Retina (tissue), 1 donor: ENCODE measurements around the gene KRT7.

ENCODE experiments used
- DNase-seq: peaks from one replicate; pipeline ENCODE4 v3.0.0-alpha.2; 2016

Gene KRT7

DNA sequence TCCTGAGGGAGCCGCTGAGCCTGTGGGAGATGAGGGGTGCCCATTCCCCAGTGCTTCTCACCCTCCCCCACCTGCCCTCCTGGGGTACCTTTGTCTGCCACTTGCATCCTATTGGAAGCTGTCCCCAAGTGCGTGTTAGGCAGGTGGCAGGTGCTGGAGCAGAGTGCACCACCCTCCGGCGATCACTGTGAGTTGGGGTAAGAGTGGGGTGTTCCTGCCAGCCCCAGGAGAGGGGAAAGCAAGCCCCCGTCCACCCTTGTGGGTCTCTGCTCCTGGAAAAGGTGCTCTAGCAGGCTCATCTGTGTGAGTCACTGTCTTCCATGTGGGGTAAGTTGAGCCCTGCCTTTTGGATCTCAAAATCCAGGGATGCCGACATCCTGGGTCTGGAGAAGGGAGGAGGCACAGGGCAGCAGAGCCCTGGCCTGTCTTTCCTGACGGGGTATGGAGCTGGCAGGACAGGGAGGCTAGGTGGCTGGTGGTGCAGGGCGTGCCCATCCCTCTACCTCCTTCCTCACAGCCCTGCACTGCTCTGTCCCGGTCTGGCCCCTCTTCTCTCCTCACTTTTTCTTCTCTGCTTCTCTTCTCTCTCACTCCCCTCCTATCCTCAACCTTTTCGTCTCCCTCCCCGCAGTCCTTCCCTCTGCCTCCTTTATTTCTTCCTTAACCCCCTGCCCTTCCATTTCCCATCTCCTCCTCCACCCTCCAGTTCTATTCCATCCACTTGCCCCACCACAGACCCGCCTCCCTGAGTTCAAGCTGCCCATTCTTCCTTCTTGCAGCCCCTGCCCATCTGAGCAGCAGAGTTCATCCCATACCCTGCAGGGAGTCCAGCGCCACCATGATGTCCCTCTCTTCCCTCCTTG is 20.1 kb upstream of the KRT7 start:
- no peak for DNase-seq

DNA sequence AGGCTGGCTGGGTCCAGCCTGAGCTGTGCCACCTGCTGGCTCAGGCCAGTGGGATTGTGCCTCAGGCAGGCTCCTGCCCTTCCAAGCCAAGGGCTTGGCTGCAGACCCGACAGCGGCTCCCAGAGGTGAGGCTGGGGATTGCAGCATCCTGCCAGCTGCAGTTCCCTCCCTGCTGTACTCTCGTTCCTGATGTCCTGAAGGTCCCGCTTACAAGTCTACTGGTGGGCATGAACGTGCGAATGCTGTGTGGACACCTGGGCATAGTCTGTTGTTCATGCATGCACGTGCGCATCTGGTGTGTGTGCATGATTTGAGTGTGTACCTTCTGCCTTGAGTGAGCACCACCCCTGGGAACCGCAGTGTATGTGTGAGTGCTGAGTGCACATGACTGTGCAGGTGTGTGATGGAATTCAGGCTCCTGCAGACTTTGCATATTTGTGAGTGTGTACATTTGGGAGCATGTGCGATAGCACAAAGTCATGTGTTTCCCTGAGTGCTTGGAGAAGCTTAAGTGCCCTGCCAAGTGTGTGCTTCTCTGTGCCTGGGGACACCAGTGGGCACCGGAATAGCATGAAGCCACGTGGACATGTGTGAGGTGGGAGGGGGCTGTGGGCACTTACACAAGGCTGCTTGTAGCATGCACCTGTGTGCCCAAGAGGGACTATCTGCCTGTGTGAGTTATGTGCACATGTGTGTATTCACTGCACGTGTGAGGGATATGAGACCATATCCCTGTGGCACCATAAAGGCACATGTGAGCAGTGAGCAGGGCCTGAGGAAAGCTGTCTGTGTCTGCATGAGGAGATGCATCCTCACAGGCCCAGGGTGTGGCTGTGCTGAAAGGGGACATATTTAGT is 19.3 kb upstream of the KRT7 start:
- DNase-seq, result peak; percentile 81

DNA sequence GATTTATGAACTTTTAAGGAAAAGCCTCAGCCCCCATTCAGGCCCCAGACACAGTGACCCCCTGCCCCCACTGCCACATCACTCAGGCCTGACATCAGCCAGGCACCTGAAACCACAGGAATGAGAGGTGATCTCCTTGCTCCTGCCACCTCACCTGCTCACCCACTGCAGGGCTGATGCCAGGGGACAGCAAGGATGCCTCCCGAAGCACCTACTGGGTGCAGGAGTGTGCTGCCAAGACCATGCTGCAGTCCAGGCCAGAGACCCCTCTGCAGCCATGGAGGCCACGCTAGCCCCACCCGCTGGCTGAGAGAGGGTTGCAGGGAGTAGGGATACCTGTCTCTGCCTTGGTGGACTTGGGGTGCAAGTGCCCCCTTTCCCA is 18.6 kb upstream of the KRT7 start:
- DNase-seq, result no peak

DNA sequence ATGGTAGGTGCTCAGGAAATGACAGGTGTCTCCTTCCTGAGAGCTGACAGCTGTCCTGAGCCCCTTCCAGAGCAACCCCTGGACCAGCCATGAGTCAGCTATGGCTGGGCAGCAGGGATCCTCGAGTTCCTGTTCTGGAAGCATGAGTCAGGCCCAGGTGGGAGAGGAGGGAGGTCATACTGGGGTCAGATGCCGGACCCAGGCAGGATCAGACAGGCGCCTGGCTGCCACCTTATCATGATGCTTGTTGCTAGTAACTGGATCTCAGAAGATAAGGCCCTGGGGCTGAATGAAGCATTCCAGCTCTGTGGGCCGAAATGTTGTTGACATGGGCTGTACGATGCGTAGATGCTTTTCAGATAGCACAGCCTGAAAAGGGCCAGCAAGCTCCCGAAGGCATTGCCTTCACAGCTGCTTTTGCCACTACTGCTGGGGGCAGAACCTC is 17.4 kb upstream of the KRT7 start:
- DNase-seq, result no peak

DNA sequence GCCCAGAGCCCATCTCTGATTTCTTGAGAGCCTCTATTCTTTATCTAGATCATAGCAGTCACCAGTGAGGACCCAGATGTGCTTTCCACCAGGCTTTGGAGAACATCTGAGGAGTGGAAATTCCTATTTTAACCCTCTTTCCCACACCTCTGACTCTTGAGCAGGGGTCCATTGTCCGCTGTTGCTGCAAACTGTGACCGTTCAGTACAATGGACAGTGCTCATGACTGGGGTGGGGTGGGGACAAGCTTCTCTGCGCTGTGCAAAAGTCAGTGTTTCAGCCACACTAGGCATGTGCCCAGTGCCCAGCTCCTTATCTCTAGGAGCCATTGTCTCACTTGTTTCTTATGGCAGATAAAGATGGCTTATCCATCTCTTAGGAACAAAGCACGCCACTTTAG is 16.9 kb upstream of the KRT7 start:
- no peak for DNase-seq

DNA sequence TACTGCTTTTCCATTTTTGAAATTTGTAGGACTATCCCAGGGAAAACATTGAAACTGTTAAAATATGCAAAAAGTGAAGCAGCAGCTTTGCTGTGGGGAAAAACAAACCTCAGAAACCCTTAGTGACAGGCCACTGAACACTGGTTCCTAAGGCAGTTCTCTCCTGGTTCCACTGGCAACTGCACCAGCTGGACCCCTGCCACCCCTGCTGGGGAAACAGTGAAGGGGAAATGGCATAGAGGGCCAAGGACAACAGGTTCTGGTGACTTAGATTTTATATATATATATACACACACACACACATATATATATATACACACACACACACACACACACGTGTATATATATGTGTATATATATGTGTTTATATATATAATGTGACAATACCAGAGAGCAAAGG is 16.2 kb upstream of the KRT7 start:
- no peak for DNase-seq

DNA sequence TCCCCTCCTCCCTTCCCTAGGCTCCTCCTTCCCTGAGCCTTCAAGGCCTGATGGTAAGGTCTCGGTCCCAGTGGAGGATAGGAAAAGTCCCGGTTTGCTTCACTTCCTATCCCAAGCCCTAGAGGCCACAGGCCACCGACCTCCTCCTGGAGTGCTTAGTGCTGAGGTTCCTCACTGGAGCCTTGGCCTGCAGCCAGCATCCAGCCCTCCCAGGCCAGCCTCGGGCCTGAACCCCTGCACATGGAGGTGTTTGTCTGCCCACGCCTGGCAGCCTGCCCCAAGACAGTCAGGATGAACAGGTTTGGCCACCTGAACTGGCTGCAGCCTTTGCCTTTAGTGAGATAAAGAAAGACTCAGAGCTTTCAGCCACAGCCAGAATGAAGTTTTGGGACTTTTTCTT is 15.8 kb upstream of the KRT7 start:
- no peak for DNase-seq

DNA sequence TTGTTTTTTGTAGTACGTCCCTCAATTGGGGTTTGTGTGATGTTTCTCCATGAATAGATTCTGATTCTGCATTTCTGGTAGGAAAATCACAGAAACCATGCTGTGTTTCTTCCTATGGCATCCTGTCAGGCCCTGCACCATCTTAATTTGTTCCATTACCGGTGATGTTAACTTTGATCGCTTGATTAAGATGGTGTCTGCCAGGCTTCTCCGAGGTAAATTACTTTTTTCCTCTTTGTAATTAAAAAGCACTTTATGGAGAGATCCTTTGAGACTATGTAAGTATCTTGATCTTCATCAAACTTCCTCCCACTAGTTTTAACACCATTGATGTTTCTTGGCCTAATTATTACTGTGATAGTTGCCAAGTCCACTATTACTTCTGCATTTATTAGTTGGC is 15.0 kb upstream of the KRT7 start:
- no peak for DNase-seq

DNA sequence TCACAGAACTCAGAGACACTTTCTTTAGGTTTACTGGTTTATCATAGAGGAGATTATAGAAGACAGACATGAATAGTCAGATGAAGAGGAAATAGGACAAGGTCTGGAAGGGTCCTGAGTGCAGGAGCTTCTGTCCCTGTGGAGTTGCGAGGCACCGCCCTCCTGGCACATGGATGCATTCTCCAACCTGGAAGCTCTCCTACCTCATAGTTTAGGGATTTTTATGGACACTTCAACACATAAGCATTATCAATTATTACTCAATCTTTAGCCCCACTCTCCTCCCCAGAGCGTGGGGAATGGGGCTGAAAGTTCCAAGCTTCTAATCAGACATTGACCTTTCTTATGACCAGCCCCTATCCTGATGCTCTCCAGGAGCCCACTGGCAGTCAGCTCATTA is 12.6 kb upstream of the KRT7 start:
- no peak for DNase-seq

DNA sequence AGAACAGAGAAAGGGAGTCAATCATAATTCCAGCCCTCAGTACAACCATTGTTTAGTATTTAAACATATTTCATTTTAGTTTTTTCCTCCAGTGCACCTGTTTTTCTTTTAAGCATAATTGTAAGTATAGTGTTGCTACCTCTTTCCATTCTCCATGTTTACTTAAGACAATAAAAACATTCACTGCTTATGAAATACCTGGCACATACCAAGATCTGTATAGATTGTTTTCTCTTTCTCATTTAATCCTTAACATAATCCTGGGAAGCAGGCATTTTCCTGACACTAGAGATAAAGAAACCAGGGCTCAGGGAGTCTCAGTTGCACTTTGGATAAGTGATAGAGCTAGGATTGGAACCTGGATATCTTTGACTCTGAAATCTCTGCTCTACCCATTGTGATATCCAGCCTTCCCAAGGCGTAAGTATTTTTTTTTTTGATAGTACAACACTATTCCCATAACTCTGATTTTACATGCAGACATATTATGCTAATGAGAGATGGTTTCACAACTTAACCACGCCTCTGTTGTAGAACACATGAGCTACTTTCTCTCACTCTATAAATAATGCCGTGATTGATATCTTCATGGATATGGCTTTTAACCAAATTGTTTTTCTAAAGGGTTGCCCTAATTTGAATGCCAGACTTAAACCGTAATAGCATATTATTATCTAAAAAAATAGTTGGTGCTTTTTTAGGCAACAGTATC is 11.8 kb upstream of the KRT7 start:
- no peak for DNase-seq

DNA sequence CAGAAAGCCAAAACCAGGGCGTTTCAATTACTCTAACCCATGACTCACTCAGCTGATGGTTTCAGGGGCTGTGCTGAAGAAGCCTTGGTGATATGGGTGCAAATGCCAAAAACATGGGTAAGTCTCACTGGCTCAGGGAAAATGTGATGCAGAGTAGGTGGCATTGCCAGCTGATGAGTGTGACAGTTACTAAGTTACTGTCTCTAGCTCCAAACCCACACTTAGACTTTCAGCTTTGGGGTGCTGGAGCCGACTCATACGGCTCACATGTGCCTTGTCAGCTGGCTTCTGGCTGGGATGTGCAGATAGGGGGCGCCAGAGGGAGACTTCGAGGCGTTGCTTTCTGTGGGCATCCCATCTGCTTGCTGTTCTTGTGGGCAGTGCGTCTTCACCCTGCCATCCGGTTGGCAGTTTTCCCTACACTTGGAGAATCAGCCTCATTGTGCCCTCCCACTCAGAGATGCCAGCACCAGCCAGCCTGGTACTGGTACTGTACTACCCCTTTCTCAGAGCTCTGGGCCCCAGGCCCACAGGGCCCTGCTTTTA is 11.1 kb upstream of the KRT7 start:
- no peak for DNase-seq

DNA sequence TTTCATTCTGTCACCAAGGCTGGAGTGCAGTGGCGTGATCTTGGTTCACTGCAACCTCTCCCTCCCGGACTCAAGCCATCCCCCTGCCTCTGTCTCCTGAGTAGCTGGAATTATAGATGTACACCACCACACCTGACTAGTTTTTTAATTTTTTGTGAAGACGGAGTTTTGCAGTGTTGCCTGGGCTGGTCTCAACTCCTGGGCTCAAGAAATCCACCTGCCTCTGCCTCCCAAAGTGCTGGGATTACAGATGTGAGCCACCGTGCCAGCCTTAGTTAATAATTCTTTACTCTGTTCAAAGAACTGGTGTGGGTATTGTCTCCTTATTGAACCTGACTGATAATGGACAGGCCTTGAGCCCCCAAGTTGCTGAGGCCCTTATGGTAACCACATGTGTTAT is 10.4 kb upstream of the KRT7 start:
- DNase-seq, result no peak

DNA sequence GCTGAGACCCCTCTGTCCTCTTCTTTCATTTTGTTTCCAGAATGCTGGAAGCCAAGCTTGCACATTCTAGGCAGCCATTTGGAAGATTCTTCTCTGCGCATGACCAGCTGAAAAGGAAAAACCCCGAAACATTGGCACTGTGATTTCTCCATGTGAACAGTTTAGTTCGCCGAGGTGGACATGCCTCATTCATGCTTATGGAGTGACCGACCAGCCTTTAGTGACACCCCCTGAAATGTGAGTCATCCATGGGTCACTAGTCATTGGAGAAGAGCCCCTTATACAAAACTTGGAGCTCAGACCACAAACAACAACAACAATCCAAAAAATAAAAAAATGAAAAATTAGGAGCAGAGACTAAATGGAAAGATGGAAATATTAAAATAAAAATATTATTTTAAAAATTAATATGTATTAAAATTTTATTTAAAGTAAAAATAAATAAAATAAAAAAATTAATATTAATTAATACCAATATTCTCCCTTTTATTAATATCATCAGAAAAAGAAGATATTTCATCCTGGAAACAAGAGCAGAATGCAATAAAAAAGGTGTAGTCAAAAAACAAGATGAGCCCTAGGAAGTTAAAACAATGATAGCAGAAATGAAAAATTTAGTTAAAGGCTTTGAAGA is 9.5 kb upstream of the KRT7 start:
- DNase-seq, result no peak

DNA sequence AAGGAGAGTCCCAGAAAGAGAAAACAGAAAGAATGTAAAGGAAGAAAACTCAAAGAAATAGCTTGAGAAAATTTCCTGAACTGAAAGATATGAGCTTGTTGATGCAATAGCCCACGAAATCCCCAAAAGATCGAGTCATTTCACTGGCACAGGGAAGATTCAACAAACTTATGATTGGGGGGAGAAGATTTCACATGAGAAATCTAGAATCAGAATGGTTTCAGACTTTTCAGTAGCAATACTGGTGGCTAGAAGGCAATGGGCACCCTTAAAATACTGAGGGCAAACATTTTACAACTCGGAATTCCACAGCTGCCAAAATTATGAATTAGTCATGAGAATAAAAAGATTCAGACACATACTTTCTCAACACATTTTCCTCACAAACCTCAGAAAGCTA is 8.9 kb upstream of the KRT7 start:
- DNase-seq, result no peak

DNA sequence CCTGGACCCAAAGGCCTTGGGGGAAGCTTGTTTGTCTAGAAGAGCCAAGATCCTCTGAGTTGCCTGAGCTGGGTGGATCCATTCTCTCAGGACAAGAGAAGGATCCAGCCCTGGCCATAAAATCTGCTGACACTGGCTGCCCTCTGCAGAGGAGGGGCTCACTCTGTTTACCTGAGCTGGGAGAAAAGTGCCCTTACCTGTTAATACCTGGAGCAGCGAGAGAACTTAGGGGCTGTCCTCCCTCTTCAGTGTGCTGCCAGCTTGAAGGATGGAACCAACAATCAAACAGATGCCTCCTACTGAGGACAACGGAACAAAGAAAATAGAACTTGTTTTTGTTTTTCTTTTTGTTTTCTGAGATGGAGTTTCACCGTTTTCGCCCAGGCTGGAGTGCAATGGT is 7.3 kb upstream of the KRT7 start:
- no peak for DNase-seq

DNA sequence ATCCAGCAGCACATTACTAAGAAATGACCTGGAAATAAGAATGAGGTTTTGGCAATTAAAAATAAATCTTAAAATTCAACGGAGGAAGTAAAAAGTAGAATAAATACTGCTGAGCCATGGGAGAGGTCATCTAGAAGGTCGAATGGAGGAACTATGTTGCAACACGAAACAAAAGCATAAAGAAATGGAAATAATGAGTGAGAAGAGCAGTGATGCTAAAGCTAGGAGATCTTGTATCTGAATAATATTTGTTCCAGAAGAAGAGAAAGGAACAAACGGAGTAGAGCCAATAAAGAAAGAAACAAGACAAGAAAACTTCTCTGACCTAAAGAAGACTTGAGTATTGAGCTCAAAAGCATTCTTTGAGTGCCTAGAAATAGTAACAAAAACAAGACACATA is 6.6 kb upstream of the KRT7 start:
- DNase-seq, result no peak

DNA sequence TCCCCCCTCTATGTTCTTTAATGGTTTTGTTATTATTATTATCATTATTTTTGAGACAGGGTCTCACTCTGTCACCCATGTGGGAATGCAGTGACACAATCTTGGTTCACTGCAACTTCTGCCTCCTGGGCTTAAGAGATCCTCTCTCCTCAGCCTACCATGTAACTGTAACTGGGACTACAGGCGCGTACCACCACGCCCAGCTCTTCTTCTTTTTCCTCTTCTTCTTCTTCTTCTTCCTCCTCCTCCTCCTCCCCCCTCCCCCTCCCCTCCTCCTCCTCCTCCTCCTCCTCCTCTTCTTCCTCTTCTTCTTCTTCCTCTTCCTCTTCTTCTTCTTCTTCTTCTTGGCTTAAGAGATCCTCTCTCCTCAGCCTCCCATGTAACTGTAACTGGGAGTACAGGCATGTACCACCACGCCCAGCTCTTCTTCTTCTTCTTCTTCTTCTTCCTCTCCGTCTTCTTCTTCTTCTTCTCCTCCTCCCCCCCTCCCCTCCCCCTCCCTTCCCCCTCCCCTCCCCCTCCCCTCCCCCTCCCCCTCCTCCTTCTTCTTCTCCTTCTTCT is 5.4 kb upstream of the KRT7 start:
- DNase-seq, result no peak

DNA sequence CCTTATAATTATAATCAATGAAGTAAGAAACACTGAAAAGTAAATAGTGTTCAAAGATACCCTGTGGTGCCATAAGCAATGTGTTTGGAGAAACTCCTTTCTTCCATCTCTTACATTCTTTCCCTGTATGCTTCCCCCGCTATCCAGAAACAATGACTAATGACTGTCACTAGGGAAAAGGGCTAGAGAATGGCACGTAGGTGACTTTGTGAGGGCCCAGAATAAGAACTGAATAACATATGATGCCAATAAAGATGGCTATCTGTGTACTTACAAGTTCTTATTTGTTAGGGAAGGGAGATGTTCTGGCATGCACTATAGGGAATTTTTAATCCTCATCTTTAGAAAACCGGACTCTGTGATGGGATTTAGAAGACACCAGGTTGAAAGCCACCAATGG is 4.7 kb upstream of the KRT7 start:
- no peak for DNase-seq

DNA sequence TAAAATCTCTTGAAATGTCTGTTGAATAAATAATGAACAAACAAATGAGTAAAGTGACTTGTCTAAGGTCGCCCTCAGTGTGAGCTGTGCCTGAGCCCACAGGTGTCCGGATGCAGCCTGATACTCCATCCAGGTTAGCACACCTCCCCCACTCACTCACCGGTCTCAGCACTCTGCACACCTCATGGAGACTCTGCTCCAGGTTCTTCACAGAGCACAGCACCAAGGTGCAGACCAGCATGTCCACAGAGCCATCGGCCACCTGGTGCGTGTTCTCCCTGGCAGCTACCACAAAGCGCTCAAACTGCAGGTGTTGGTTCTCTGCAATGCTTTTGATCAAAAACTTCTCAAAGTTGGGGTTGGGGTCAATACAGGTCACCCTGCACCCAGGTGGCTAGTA is 4.1 kb upstream of the KRT7 start:
- no peak for DNase-seq

DNA sequence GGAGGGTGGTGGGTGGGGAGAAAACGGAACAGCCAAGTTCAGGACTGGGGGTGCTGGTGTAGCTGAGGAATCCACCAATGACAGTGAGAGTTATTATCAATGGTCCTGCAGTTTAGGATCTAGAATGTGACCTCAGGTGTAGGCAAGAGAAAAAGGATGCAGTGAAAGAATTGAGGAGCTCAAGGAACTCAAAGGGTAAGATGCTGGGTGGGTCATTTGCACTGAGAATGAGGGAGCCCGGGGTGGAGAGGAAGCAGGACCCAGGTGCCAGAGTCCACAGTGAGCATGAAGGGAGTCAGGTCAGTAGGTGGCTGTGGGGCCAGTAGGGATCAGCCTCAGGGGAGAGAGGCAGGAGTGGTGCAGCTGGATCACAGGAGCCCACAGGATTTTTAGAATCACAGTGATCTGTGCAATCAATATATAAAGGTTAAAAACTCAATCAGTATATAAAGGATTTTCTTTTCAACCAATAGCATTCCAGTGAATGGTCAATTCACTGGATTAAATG is 3.2 kb upstream of the KRT7 start:
- no peak for DNase-seq

DNA sequence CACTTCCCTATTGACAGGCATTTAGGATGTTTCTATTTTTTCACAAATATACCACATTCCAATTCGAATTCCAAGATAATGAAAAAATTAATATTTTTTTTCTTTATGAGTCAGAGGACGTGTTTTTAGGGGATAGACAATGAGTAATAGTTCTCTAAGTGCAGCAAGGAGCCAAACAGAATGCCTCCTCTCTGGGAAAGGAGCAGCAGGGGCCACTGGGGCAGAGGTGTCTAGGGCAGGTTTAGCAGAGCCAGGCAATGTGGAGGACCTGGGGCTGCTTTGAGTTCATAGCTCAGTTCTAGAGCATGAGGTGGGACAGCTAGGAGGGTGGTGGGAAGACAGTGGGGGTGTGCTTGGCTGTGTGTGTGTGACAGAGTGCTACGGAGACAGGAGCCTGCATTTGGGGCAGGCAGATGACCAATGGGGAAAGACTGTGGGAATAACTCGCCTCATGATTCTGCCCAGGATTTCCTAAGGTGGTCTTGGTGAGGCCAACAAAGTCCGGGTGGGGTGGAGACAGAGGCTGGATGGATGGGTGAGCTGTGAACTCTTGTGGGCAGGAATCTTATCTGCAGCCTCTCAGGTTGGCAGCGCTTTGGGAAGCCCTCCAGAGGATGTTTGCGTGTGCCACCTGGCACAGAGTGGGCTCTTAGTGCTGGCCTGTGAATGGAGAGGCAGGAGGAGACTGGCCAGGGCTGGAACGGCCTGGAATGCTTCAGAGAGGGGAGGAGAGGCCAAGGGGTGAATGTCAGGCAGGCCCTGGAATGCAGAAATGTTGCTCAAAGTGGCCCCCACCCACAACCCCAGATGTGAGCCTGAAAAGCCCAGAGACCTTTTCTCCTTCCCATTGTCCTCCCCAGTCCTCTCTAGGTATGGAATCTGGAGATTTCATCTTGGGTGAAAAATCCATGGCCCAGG is 2.4 kb upstream of the KRT7 start:
- no peak for DNase-seq
